ENCODE results near the gene CAV1.
"Not testable (repeated sequence)": the region's sequence is repeated elsewhere in the genome, so short reads cannot be mapped to it uniquely, and the experiment has no call there.

Gene CAV1

GRCh38 chr7:116582806-116583444 lies 58.1 kb downstream of the CAV1 start:
- DNase-seq (ENCODE audit: low read depth, low spot score) = no peak

- DNase-seq (ENCODE audit: low read depth, low spot score) = no peak
These were observed 58.8 kb downstream of the CAV1 start for GRCh38 chr7:116583653-116584052.

DNA sequence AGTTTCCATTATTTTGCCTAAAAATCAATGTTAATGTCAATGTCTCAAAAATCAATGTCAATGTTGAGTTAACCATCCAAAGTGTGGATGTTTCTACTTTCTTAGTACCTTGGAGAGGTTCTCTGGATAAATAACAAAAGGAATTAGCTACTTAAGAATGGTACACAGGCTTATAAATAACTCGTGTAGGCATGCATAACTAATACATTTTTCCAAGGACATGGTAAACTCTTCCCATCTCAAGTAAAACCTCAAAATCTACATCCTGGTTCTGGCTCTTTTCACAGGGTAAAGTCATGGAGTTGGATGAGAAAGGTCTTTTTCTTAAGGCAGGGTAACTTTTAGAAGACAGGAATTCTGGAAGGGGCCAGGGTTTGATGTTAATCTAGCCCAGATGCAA lies 59.9 kb downstream of the CAV1 start:
- DNase-seq (ENCODE audit: low read depth, low spot score) = no peak

DNA sequence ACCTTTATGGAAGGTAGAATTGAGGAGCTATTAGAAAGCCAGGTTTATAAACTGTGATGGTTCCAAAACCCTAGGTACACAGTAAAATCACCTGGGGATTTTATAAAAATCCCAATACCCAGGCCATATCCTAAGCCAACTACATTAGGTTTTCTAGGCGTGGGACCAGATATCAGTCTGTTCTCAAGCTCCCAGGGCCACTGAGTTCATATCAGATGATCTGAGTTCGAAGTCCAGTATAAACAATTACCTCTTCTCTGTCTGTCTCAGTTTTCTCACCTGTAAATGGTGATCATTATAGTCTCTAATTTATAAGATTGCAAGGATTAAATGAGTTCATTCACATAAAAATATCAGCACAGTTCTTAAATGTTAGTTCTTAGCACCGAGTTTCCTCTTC lies 60.6 kb downstream of the CAV1 start:
- no peak for DNase-seq (ENCODE audit: low read depth, low spot score)

DNA sequence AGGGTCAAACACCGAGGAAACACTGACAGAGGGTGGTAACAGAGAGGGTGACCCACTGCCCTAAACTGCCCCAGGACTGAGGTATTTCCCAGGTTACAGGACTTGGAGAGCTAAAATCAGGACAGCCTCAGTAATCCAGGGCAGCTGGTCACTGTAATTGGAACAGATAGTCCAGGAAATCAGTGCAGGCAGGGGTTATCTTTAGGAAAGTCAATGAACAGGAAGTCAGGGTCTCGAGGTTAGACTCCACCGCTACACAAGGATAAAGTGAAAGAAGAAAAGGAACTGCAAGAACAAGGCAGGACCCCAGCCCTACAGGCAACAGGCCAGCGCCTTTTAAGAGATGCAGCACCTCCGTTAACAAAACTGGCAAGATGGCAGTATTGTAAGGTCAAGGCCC lies 61.1 kb downstream of the CAV1 start:
- DNase-seq (ENCODE audit: low read depth, low spot score) = no peak

- not testable (repeated sequence) for DNase-seq (ENCODE audit: low read depth, low spot score)
These were observed 62.4 kb downstream of the CAV1 start for GRCh38 chr7:116587200-116587599.

- DNase-seq (ENCODE audit: low read depth, low spot score) = no peak
These were observed 63.4 kb downstream of the CAV1 start for GRCh38 chr7:116588225-116588624.

DNA sequence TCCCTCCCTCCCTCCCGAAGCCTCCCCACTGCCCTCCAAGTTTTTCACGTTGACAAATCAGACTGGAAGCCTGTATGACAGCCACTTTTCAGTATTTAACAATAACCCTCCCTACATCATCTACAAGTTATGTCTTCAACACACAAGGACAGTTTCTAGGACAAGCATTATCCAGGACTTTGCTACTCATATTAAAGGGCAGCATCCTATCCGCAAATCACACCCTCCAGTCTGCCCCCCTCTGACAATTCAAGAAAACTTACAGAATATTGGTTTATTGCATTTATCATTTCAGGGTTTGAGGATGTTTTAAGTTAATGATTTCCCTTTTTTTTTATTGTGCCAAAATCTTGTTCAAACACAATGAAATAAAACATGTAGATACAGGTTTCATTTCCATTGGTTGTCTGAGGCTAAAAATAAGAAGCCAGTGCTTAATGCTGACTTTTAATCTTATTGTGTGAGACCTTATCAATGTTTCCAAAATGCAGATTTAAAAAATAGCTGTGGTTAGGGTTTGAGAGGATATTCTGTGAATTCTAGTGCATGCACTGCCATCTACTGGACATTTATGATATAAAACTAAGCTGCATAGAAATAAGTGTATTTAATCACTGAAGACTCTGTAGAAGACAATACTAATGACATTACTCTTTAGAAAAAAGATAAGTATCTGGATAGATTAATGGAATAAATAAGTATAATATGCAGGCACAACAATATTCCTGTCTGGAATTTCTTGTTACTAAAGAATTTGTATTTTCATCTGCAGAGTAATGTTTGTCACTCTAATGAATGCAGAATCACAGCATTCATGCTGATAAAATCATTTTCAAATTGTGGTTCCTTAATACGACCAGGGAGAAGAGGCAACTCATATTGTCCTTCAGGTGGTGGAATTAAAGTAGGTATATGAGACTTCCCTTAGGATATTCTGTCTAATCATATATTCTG lies 64.1 kb downstream of the CAV1 start:
- DNase-seq (ENCODE audit: low read depth, low spot score) = no peak

DNA sequence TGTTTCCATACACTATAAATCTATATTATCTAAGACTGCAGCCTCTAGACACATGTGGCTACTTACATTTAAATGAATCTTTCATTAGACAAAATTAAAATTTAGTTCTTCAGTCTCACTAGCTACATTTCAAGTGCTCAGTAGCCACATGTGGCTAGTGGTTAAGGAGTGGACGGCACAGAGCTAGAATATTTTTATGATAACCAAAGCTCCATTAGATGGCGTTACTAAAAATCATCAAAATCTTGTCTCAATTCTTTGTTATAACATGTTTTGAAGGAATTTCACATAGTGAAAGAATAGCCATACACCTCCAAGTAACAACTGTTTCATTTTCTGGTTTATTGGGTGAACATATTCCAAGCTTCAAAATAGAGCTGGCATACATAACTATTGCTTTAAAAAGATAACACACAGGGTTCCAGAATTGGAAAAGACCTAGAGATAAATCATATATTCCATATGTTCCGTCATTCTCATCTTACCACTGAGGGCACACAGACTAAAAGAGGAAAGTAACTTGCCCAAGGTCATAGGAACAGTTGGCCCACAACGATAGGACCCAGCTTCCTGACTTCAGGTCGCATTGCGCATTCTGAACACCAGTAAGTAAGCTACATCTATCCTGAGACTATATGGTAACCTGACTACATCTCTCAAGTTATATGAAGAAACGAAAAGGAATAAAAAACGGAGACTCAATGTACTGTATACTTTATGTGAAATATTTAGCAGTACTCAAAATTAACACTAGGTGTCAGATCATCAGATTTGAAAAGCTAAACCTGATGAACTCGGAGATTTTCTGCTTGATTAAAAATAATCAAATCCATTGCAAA lies 66.6 kb downstream of the CAV1 start:
- DNase-seq (ENCODE audit: low read depth, low spot score) = no peak

- no peak for DNase-seq (ENCODE audit: low read depth, low spot score)
These were observed 67.2 kb downstream of the CAV1 start for GRCh38 chr7:116592041-116592355.

DNA sequence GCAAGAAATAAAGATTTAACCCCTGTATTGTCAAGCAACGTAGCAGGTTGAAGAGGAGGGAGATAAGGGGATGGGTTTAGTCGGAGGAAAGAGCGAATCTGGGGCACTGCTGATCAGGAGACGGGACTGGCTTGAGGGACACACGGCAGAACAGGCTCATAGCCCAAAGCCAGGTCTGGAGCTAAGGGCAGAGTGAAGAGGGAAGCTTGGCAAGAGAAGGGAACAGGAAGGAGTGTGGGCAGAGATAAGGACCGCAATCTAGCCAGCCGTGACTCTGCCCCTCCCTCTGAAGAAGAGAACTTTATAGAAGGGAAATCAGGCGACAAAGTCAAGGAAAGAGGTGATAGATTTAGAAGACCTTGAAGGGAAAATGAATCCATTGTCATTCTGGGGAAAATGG lies 67.6 kb downstream of the CAV1 start:
- no peak for DNase-seq (ENCODE audit: low read depth, low spot score)

DNA sequence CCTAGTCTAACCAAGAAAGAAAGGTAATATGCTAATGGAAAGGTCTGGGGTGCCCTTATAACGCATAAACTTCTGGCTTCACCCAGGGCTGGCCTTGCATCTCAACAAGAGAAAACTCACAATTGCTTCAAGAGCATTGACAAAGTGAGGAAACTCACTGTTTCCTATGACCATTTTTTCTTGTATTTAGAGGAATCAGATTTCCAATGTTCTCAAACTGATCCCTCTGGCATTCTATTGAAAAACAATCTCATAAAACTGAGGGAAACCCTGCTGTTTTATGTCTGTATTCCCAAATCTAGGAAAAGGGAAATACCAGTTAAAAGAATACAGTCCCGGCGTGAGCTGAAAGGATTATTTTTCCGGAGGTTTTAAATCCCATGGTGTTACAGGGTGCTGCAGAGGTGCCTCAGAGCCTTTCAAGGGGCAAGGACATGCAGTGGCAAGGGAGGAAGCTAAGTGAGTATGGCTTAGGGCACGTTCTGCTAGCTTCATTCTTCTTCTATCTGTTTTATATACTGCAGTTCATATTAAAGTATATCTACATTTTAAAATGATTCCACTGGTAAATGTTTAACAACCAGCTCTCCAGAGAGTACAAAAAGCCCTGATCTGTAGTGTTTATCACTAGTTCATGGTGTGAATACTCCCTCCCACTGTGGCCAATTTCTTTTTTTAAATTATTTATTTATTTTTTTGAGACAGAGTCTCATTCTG lies 68.7 kb downstream of the CAV1 start:
- DNase-seq (ENCODE audit: low read depth, low spot score) = no peak

- DNase-seq (ENCODE audit: low read depth, low spot score) = no peak
These were observed 70.2 kb downstream of the CAV1 start for GRCh38 chr7:116595063-116595462.

- DNase-seq (ENCODE audit: low read depth, low spot score) = no peak
These were observed 72.5 kb downstream of the CAV1 start for GRCh38 chr7:116597384-116597783.

DNA sequence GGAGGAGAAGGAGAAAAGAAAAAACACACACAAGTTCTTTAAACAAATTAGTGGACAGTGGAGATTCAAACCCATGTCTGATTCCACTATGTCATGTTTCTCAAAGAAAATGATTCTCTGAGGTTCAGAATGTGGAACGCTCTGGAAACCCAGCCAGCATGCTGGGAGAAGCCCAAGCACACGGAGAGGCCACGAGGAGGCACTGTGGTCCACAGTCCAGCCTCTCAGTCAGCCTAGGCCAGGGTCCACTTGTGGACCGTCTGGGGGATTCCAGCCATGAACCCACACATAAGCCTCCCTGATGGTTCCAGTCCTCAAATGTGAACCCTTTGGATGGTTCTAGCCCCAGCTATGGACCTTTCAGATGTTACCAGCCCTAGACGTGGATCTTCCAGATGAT lies 73.4 kb downstream of the CAV1 start:
- DNase-seq (ENCODE audit: low read depth, low spot score) = no peak

DNA sequence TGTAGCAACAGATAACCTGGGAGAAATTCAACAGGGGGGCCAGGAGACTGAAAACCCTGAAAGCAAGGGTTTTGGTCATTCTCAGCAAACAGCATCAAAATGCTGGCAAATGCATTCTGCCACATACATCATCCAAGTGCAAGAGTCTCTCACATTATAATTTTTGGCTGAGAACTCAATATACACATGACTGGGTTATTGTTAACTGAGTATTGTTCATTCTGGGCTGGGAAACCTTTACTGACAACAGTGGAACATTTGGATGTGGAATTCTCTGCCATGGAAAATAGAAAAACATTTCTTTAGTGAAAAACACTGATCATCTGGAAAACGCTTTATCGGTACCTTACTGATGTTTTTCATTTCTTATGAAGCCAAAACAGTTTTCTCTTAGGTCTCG lies 74.0 kb downstream of the CAV1 start:
- DNase-seq (ENCODE audit: low read depth, low spot score) = no peak

- no peak for DNase-seq (ENCODE audit: low read depth, low spot score)
These were observed 76.6 kb downstream of the CAV1 start for GRCh38 chr7:116601426-116601825.

DNA sequence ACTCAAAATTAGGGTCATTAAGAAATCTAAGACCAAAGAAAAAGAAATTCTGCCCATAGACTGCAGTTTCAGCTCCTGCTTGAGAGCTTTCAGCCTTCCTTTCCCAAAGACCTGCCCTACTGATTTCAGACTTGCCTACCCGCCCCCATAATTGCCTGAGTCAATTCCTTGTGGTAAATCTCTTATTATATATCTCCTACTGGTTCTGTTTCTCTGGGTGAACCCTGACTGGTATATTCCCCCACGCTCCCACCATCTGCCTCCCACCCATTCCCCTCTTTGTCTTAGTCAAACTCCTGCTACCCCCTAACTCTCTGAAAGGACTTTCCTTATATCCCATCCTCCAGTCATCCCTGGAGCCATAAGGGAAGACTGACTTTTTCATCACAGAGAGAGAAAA lies 82.5 kb downstream of the CAV1 start:
- no peak for DNase-seq (ENCODE audit: low read depth, low spot score)

DNA sequence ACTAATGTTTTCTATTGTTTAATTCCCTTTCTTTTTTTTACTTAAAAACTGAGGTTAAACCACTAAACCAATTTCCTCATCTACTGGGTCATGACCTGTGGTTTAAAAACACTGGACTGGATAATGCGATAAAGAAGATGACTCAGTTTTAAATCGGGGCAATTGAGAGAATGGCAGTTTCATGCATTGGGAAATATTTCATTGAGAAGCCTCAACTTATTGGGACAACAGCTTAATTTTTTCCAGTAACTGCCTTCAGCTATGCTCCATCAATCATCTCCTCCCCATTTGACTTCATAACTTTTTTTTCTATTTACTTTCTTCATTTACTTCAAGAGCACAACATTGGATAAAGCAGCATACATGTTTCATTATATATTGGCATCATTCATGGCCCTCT lies 85.4 kb downstream of the CAV1 start:
- DNase-seq (ENCODE audit: low read depth, low spot score) = no peak

GRCh38 chr7:116610721-116611120 lies 85.9 kb downstream of the CAV1 start:
- DNase-seq (ENCODE audit: low read depth, low spot score) = no peak

Measured in smooth muscle cell of the brain vasculature (primary cell).